HEK293 (cell line): ENCODE results near the gene TECPR2.

ENCODE experiments used
- HOXA7 ChIP-seq: sonication (generic); formaldehyde crosslinking; IDR thresholded peaks from 2 replicates; pipeline ENCODE4 v1.8.1; 2022; ENCODE audit warnings: missing genetic modification reagents, borderline replicate concordance
- MYNN ChIP-seq: fragments of 450-650 bp; formaldehyde crosslinking; IDR thresholded peaks from 2 replicates; pipeline ENCODE4 v1.5.1; 2016; ENCODE audit warnings: missing biosample characterization, missing genetic modification characterization, borderline replicate concordance
- TCF7L2 ChIP-seq: IDR thresholded peaks from 2 replicates; pipeline ENCODE4 v1.6.1; 2011; ENCODE audit warnings: low read depth, mild to moderate bottlenecking, inconsistent platforms, low read length, moderate library complexity, borderline replicate concordance
- ZFP3 ChIP-seq: fragments of 450-650 bp; formaldehyde crosslinking; IDR thresholded peaks from 2 replicates; pipeline ENCODE4 v1.5.1; 2016; ENCODE audit warnings: low read depth, missing biosample characterization, missing genetic modification characterization
- ZFP41 ChIP-seq: fragments of 450-650 bp; formaldehyde crosslinking; IDR thresholded peaks from 2 replicates; pipeline ENCODE4 v1.5.1; 2016; ENCODE audit warnings: missing biosample characterization, missing genetic modification characterization, borderline replicate concordance
- ZNF239 ChIP-seq: fragments of 450-650 bp; formaldehyde crosslinking; IDR thresholded peaks from 2 replicates; pipeline ENCODE4 v1.5.1; 2016; ENCODE audit warnings: missing biosample characterization, missing genetic modification characterization
- ZNF266 ChIP-seq: fragments of 450-650 bp; formaldehyde crosslinking; IDR thresholded peaks from 2 replicates; pipeline ENCODE4 v1.5.1; 2016; ENCODE audit warnings: missing biosample characterization, missing genetic modification characterization, low read depth
- ZNF658 ChIP-seq: fragments of 450-650 bp; formaldehyde crosslinking; IDR thresholded peaks from 2 replicates; pipeline ENCODE4; 2016; ENCODE audit warnings: missing biosample characterization, missing genetic modification characterization
- TF ChIP-seq, protein P1 (sequence below): fragments of 450-650 bp; formaldehyde crosslinking; IDR thresholded peaks from 2 replicates; pipeline ENCODE4 v1.5.1; 2016; ENCODE audit warnings: missing biosample characterization, missing genetic modification characterization
- TF ChIP-seq, protein P2 (sequence below): fragments of 450-650 bp; formaldehyde crosslinking; IDR thresholded peaks from 2 replicates; pipeline ENCODE4 v1.5.1; 2016; ENCODE audit warnings: missing biosample characterization, missing genetic modification characterization

DNA sequence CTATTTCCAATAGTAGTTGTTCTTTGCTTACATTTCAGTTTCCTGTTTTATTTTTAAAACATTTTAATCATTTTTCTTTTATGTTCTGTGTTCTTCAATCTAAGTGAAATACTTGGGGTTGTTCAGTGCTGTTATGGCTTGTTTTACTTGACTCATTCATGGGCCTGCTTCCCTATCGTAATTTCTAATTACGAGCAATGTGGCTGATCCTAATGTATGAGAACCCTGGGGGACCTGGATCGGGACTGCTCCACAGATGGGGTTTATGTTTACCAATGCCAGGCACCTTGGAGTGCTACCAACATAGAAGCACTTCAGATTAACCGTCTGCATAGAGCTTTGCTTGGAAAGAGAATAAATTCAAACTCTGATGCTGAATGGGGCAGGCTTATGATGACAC lies 29.8 kb downstream of the TECPR2 start:
- TF ChIP-seq ZNF239 (no peak), ZFP41 (no peak), MYNN (tag by site-specific recombination) (no peak), TCF7L2 (no peak), ZNF658 (tag by site-specific recombination) (no peak), ZFP3 (tag by site-specific recombination) (no peak), ZNF266 (no peak), HOXA7 (CRISPR knock-in tag) (no peak)
- TF ChIP-seq, protein P1, sequence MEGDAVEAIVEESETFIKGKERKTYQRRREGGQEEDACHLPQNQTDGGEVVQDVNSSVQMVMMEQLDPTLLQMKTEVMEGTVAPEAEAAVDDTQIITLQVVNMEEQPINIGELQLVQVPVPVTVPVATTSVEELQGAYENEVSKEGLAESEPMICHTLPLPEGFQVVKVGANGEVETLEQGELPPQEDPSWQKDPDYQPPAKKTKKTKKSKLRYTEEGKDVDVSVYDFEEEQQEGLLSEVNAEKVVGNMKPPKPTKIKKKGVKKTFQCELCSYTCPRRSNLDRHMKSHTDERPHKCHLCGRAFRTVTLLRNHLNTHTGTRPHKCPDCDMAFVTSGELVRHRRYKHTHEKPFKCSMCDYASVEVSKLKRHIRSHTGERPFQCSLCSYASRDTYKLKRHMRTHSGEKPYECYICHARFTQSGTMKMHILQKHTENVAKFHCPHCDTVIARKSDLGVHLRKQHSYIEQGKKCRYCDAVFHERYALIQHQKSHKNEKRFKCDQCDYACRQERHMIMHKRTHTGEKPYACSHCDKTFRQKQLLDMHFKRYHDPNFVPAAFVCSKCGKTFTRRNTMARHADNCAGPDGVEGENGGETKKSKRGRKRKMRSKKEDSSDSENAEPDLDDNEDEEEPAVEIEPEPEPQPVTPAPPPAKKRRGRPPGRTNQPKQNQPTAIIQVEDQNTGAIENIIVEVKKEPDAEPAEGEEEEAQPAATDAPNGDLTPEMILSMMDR (tag by site-specific recombination) = no peak
- TF ChIP-seq, protein P2, sequence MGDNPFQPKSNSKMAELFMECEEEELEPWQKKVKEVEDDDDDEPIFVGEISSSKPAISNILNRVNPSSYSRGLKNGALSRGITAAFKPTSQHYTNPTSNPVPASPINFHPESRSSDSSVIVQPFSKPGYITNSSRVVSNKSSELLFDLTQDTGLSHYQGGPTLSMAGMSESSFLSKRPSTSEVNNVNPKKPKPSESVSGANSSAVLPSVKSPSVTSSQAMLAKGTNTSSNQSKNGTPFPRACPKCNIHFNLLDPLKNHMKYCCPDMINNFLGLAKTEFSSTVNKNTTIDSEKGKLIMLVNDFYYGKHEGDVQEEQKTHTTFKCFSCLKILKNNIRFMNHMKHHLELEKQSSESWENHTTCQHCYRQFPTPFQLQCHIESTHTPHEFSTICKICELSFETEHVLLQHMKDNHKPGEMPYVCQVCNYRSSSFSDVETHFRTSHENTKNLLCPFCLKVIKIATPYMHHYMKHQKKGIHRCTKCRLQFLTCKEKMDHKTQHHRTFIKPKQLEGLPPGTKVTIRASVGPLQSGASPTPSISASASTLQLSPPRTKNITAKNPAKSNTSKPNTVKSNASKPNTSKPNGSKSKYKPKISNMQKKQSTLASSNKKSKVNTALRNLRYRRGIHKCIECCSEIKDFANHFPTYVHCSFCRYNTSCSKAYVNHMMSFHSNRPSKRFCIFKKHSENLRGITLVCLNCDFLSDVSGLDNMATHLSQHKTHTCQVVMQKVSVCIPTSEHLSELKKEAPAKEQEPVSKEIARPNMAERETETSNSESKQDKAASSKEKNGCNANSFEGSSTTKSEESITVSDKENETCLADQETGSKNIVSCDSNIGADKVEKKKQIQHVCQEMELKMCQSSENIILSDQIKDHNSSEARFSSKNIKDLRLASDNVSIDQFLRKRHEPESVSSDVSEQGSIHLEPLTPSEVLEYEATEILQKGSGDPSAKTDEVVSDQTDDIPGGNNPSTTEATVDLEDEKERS (tag by site-specific recombination) = no peak
